GOT3 (cell line): Measurements from ENCODE around the gene APOBEC3F.
"Not testable (repeated sequence)": the region's sequence is repeated elsewhere in the genome, so short reads cannot be mapped to it uniquely, and the experiment has no call there.

Experiments used
- DNase-seq: peaks from one replicate; lab custom pipeline; 2025; ENCODE audit warnings: mixed read lengths; lab: John Stamatoyannopoulos, UW

APOBEC3F gene

DNA sequence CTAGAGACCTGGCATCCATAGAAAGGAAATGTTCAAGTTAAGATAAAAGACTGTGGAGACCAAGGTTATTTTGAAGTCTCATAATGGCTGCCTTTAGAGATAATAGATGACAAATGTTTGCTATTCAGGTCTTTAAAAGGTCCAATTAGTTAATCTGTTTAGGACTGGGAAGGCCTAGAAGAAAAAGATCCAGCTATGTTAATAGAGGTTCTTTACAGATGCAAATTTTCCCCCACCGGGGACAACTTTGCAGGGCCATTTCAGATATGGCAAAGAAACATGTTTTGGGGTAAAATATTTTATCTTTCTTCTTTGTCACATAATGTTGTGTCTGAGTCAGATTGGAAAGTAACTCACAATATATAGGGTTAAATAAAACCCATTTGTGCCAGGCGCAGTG is 33.3 kb downstream of the APOBEC3F start:
- no peak for DNase-seq

DNA sequence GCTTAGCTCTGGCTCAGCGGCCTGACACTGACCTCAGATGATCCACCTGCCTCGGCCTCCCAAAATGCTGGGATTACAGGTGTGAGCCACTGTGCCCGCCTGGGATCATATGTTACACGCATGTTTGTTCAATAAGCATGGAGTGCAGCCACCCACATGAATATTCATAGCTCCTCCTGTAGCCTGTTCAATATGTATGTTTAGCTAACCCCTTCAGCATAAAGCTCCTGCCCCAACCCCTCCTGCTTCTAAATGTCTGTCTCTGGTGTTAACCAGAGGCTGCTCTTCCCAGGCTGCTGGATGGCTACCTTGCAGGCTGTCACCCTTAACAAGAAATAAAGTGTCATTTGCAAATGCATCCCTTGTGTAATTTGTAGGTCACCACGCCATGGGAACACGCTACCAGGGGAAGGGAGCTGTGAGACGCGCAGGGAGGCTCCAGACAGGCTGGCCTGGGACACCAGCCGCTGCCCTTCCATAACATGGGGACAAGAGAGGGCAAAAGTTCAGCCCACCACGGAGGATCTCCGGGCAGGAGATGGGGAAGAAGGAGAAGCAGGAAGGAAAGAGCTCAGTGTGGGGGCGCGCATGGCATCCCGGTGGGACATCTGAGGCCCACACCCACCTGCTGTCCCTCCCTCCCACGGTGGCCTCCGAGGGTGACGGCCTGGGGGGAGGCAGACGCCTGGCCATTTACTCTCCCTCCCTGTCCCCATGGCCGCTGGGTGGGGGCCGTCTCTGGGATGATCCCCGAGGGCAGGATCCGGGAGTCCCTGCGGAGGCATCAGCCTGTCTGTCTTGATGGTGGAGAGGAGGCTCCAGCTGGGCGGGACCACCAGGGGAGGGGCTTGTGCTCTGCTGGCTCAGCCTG is 35.7 kb downstream of the APOBEC3F start:
- DNase-seq = not testable (repeated sequence)

DNA sequence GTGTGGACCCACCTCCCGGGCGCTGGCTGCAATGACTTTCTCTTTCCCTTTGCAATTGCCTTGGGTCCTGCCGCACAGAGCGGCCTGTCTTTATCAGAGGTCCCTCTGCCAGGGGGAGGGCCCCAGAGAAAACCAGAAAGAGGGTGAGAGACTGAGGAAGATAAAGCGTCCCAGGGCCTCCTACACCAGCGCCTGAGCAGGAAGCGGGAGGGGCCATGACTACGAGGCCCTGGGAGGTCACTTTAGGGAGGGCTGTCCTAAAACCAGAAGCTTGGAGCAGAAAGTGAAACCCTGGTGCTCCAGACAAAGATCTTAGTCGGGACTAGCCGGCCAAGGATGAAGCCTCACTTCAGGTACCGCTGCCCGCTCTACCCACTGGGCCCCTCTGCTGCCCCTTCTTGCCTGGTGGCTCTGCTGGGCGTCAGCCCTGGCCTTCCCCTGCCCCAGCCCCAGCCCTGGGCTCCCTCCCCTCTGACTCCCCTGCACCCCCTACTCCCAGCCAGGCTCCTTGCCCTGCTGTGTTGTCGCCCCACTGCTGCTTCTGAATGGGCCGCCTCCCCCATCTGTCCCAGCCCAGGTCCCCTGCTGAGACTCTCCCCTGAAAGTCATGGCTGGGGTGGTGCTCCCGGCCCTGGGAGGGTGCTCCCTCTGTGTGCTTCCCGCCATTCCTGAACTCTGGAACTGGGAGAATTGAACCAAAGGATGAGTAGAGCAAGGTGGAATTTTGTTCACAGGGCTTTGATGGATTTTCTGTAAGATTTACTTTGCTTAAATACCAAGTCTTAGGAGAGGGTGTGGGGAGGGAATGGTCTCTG is 36.6 kb downstream of the APOBEC3F start, which contains the start of gene APOBEC3G:
TSS of gene APOBEC3G (plus strand) at position 250 of the 815 bp plus-strand sequence. CDS start at position 337, 87 bp downstream.
- not testable (repeated sequence) for DNase-seq

DNA sequence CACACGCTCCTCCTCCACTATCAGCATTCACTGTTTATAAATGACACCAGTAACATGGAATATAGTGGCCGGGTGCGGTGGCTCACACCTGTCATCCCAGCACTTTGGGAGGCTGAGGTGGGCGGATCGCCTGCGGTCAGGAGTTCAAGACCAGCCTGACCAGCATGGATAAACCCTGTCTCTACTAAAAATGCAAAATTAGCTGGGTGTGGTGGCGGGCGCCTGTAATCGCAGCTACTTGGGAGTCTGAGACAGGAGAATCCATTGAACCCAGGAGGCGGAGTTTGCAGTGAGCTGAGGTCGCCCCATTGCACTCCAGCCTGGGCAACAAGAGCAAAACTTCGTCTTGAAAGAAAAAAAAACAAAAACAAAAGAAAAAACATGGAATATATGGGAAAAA is 37.2 kb downstream of the APOBEC3F start:
- not testable (repeated sequence) for DNase-seq

DNA sequence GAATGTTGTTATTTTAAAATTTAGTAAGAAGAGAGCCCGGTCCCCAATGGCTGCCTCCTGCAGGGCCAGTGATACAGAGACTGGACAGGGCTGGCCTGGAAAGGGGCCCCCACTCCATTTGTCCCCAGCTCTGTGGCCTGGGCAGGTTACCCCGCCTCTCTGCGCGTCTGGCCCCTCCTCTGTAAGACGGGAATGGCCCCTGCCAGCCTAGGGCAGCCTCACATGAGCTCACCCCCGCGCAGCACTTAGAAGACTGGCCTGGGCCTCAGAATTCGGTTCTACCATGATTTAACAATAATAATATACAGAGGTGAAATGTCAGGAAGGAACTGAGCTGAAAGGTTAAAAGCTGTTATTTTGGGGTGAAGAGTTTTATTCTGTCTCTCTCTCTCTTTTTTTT is 37.7 kb downstream of the APOBEC3F start:
- no peak for DNase-seq

DNA sequence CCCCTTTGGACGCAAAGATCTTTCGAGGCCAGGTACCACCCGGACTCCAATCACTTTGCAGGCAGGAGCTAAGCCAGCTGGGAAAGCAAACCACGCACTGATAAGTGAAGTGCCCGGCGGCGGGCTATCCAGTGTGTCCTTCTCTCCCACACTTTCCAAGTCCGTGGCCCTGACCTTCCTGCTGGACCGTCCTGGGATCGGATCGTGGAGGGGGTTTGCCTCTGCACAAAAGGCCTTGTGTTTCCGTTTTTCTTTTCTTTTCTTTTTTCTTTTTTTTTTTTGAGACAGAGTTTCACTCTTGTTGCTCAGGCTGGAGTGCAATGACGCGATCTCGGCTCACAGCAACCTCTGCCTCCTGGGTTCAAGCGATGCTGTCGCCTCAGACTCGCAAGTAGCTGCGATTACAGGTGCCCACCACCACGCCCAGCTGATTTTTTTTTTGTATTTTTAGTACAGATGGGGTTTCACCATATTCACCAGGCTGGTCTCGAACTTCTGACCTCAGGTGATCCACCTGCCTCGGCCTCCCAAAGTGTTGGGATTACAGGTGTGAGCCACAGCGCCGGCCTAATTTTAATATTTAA is 38.5 kb downstream of the APOBEC3F start:
- DNase-seq = not testable (repeated sequence)

DNA sequence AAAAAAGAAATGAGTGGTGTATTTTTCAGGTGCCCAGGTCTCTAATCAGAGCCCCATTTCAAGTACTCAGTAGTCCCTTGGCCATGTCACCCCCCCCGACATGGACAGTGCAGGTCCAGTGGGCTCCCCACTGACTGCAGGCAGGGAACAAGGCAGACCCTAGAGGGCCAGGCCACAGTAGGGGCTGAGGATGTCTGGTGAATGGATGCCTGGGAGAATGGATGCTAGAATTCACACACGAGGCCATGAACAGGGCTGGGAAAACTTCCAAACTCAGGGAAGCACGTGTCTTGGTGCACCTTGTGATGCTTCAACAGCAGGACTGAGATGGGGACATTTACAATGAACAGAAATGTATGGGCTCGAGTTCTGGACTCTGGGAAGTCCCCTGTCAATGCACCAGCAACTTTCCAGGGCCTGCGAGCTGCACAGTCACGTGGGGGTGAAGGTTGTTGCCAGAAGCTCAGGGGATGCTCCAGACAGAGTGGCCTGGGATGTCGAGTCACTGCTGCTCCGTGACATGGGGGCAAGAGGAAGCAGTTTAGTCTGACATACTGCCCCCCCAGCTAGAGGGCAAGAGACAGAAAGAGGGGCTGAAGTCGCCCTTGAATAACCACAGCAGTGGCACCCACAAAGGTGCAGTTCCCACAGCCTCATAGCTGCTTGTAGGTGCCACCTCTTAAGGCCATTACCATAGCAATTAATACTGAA is 39.5 kb downstream of the APOBEC3F start:
- no peak for DNase-seq

DNA sequence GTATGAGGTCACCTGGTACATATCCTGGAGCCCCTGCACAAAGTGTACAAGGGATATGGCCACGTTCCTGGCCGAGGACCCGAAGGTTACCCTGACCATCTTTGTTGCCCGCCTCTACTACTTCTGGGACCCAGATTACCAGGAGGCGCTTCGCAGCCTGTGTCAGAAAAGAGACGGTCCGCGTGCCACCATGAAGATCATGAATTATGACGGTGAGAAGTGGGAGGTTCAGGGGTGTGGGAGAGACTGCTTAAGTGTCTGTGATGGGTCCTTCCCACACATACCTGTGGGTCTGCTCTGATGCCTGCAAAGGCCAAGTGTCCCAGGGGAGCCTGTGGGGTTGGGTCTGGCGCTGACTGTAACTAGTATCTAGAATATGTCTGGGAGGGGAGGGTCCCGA is 40.4 kb downstream of the APOBEC3F start:
- DNase-seq = no peak

DNA sequence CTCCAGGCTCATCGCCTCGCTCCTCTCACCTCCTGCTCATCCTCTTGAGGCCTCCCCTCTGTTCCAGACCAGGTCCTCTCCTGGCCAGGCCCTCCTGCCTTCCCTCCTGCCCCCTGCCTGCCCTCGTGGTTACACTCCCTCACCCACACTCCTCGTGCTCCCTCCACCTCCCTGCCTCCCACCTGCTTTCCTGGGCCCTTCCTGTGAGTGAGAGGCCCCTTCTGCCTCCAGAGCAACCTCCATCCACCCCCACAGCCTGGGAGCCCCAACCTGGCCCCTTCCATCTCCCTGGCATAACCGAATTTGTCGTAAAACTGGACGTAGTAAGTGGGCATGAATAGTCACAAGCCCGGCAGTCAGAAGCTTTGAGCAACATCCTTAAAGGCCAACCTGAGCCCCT is 40.9 kb downstream of the APOBEC3F start:
- DNase-seq = no peak

DNA sequence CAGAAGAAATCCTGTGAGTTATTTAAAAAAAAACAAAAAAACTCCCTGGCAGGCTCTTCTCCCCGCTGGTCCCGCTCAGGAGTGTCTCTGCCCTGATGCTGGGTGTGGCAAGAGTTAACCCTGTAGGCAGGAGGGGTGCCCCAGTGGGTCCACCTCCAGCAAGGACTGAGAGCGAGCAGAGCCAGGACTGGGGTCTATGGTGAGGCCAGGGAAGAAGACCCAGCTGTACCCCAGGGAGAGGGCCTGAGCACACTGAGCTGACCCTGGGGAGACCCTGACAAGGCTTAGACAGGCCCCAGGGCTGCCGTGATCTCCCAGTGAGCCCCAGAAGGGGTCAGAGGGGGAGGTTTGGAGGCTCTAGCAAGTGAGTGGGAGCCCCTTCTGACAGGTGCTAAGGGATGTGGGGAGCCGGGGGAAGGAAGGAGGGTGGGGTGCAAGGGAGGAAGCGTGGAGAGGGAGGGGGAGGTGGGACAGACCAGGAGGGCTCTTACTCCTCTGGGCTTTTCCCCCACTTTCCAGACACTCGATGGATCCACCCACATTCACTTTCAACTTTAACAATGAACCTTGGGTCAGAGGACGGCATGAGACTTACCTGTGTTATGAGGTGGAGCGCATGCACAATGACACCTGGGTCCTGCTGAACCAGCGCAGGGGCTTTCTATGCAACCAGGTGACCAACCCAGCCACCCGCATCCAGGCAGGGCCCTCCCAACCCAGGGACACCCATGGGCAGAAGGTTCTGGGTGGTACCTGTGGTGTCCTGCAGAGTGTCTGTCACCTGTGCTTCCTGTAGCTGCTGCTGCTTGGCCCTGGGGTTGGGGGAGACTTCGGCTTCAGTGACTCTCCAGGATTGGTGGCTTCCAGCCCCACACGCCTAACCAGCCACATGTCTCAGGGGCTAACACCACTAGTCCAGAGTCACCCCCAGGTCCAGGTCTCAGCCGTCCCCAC is 42.8 kb downstream of the APOBEC3F start:
- no peak for DNase-seq

DNA sequence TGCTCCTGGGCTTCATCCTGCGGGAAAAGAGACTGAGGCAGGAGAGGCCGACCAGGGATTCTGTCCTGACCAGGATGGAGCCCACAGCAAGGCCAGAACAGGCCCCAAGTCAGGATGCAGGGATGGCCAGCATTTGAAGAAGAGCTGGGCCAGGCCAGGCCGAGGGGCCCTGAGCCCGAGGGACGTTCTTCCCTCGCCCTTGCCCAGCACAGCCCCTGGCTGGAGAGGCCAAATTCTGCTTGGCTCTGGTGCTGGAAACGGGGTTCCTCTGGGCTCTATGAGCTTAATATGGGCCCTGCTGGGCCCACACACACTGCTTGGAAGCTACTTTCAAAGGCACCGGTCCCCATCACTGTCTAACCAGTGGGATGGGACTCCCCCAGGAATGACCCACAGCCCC is 44.0 kb downstream of the APOBEC3F start:
- DNase-seq = no peak

DNA sequence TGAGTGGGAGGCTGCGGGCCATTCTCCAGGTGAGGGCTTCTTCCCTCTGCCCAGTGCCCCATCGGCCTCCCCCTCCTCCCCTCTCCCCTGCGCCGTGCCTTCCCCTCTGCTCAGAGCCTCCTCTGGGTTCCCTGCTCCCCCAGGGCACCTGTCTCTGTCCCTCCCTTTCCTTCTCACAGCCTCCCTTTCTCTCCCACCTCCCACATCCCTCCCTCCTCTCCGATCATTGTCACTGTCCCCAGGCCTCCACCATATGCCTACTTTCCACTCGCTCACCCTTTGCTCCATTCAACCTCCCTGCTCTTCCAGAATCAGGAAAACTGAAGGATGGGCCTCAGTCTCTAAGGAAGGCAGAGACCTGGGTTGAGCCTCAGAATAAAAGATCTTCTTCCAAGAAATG is 46.4 kb downstream of the APOBEC3F start:
- no peak for DNase-seq

DNA sequence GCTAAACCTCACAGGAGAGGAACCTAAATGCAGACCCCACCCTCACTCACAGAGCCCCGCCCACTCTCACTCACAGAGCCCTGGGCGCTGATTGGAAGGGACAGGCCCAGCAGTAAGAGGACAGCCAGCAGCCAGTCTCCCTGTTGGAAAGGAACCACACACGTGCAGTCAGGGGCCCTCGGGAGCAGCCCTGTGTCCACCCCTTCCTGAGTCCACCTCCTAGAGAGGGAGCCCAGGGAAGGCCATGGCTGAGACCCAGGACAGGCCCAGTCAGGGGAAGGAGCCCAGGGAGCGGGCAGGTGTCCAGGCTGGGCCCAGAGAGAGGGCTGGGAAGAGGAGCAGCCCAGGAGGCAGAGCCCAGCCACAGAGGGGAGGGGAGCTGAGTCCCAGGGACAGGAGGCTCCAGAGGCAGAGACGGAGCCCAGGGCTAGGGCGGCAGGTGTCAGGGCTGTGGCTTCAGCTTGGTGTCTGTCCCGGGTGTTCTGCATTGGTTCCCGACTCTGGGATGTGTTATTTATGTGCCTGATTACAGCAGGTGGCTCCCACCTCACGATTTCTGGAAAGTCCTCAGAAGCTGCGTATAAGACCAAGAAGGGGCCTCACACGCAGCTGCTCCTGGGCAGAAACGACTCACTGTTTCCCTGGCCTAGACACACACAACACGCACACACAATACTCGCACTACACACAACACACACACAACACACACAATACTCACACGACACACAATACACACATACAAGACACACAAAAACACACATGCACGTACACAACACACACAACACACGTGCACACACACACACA is 47.4 kb downstream of the APOBEC3F start:
- no peak for DNase-seq

DNA sequence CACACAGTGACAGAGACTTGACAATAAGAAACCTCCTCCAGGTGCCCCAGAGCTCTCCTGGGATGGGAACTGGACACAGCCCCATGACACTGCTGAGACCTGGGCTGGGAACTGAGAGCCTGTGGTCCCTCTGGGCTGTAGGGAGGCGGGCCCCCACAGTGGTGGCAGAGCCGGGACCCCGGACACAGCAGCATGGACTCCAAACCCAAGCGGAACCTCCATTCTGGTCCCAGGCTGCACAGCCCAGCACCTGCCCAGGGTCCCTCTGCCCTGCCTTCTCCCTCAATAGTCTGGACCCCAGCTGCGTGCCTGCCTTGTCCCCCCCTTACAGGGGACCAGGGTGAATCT is 48.0 kb downstream of the APOBEC3F start:
- DNase-seq = no peak

DNA sequence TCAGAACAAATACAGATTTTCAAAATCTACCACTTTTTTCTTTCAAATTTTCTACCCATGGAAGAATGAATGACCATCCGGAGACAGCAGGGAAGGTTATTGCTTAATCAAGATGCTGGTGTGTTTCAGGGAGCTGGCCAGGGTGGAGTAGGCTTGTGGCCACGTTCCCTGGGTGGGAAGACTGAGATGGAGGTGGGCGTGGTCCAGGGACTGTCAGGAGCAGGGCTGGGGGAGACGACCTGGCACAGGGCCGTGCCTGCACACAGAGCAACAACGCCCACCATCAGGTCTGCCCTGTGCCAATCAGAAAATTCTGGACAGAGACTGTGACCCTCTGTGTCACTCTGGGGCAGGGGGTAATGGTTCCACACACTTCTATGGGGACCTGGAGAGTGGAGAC is 49.3 kb downstream of the APOBEC3F start:
- no peak for DNase-seq

DNA sequence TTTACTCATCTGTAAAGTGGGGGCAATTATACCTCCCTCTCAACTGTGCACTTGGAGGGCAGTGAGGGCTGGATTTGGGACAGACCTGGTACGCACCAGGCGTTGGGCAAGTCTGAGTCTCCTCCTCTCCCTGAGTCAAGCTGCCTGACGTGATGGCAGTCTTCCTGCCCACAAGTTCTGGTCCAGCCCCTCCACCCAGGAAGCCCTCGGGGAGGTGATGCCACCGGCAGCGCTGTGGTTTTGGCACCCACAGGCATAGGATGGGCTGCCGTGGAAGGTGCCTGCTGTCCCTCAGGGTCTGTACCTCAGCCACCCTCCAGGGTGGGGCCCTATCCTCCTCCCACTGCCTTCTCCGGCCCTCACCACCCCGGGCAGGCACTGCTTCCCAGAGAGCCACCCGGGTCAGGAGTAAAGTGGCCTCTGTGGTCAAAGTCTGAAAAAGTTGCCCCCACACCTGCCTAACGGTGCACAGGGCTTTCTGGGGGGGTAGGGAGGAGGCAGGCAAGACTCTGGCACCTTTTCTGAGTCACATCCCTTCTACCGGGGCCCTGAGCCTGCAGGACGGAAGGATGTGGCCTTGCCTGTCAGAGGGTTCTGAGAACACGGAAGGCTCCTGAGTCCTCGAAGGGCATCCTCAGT is 49.9 kb downstream of the APOBEC3F start:
- DNase-seq = no peak

DNA sequence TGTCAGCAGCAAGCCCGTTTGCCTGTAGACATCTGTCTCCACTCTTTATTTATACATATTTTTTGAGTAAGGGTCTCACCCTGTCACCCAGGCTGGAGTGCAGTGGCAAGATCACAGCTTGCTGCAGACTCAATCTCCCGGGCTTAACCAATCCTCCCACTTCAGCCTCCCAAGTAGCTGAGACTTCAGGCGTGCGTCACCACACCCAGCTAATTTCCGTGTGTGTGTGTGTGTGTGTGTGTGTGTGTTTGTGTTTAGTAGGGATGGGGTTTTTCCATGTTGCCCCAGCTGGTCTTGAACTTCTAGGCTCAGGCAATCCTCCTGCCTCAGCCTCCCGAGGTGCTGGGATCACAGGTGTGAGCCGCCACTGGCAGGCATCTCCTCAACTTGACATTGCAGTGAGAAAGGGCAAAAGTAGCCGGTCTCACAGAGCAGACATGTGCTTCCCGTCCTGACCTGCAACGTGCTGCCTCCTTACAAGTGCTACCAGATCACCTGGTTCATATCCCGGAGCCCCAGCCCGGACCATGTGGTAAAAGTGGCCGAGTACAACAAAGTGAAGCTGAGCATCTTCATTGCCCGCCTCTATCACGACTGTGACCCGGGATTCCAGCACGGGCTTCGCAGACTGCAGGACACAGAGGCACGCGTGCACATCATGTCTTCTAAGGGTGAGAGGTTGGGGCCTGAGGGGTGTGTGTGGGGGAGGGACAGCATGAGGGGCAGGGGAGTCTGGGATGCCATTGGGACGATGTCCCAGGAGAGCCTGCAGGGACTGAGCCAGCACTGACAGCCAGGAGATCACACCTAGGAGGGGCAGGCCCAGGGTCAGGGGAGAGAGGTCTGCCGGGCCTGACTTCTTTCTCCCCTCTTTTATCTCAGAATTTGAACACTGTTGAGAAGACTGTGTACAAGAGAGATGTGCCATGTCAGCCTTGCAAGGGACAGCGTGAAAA is 50.7 kb downstream of the APOBEC3F start:
- no peak for DNase-seq

DNA sequence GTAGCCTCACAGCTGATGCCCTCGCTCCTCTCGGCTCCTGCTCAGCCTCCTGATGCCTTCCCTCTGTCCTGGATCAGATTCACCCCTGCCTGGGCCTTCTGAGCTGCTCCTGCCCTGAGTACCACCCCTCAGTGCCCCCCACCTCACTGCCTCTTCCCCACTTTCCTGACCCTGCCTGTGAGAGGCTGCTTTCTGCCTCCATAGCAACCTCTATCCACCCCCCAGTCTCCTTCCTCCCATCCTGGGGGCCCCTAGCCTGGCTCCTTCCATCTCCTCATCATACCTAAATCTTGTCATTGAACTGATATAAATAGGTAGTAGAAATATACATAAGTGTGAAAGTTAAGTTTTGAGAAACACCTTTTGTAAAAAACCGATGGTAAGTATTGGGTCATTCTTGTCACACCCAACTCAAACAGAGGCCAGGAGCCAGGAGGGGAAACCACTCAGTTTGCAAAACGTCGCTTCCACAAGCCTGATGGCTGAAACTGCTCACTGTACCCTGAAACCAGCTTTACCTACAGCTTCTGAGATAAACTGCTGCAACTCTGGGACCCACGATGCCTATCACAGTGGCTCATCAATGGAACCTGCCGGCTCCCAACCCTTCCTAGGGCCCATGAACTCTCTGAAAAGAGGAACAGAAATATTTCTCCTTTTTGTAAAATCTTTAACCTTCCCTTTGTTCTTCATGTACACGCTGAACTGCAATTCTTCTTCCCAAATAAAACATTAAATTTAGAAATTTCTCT is 51.6 kb downstream of the APOBEC3F start:
- DNase-seq = no peak
